Activated CD8-positive, alpha-beta memory T cell treated with anti-CD3 and anti-CD28 coated beads for 48 hours (primary cell): ENCODE data around the gene GJB6.

Experiments used
- DNase-seq, 3 experiments: peaks; one replicate each; pipeline ENCODE4 v3.0.0-alpha.2; 2020; ENCODE audit warnings: low read depth in 2 of 3, low spot score in 2 of 3

Gene GJB6

GRCh38 chr13:20188667-20189553 is 43.2 kb downstream of the GJB6 start:
- DNase-seq: no peak

DNA sequence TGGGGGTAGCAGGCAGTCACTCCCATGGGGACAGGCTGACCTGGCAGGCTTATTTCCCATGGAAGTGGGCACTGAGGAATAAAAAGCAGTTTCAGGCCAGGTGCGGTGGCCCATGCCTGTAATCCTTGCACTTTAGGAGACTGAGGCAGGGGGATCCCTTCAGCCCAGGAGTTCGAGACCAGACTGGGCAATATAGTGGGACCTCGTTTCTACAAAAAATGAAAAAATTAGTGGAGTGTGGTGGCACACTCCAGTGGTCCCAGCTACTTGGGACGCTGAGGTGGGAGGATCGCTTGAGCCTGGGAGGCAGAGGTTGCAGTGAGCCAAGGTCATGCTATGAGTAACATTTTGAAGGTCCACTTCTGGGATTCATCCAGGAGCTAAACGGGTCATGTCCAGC is 45.3 kb downstream of the GJB6 start:
- DNase-seq: no peak

DNA sequence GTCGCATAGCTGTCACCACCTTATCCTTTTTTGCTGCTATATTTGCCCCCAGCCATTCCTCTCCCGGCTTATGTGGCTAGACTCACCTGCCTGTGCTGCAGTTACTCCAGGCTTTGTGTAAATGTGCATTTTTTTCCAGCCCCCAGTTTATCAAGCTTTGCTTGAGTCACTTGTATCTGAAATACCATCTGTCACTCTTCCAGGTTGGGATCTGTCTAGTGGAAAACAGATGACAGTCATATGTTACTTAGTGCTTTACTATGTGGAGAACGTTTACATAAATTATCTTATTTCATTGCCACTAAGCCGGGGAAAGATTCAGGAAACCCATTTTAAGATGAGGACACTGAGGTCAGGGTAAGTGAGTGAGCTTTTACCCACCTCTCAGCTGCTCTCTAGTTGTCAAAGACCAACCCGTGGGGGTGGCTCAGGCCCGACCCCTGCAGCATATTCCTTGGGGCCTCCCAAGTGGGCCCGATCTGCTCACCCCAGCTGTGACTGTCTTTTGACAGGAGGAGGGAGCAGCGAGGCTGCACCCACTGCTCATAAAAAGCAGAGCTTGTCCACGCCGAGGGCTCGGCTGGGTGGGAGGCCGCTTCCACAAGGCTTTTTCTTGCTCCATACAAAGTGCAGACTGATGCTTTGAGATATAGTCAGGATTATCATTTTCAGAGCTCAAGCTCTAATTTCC is 46.6 kb downstream of the GJB6 start:
- DNase-seq: no peak

DNA sequence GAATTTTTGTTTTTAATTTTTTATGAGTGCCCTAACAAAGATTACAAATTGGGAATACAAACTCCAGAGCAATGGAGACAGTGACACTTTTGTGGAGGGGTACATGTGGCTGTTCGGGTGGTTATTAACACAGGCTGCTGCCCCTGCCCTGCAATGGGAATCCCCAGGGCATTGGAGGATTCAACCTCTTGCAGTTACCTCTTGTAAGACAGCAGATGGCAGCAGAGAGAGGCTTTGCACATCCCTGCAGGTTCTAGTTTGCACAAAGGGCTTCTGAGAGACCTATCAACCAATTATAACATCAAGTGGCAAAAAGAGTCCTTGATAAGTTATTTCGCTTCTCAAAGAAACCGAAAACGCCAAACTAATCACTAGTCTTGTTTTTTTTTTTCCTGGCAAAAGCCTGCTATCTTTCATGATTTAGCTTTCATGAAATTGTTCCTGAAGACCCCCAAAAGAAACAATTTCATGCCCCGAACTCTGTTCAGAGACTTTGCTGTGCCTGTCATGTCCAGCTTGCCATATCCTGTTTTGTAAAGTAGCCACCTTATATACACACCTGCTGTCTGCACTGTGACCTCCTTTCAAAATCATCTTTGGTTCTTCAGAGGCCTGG is 49.8 kb downstream of the GJB6 start:
- no peak for DNase-seq

DNA sequence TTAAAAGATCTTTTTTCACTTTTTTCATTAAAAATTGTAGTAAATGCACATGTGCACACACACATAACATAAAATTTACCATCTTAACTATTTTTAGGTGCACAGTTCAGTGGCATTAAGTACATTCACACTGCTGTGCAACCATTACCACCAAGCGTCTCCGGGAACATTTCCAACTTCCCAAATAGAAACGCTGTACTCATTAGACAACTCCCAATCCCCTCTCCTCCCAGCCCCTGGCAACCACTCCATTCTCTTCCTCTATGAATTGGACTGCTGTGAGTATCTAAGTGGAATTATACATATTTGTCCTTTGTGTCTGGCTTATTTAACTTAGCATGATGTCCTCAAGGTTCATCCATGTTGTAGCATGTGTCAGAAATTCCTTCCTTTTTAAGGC is 50.9 kb downstream of the GJB6 start:
- DNase-seq: no peak

GRCh38 chr13:20178156-20178555 is 54.0 kb downstream of the GJB6 start:
- DNase-seq: no peak

DNA sequence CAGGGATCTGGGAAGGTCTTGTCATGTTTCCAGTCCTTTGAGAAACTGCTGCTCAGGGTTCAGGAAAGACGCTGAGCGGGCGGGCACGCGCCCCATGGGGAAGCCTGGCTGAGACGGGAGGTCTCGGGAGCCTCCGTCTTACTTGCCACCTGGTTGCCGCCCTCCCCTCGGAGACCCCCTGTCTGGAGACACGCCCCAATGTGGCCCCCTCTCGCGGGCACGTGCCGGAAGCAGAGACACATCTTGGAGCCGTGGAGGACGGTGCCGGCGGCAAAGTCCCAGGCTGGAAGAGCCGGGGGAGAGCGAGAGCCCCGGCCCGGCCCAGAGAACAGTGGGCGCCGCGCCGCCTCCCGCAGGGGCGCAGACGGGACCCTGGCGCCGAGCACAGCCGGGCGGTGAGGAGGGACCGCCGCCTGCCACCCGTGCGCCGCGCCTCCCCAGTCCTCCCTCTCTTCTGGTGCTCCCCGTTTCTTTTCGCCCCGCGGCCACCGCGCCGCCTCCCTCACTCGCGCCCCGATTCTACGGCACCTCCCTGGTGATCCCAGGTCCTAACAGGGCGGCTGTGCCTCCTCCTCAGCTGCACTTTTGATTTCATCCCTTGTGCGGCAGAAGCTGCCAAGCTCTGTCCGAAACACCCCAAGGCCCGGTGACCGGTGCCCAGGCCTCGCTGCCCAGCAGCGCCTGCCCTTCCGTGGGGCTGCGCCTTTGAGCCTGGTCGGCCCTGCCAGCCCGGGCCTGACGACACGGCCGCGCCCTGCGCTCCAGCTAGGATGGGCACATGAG is 54.9 kb downstream of the GJB6 start:
- DNase-seq: no peak

GRCh38 chr13:20175907-20176652 is 56.0 kb downstream of the GJB6 start:
- no peak for DNase-seq

- DNase-seq: no peak
Measured at GRCh38 chr13:20175406-20175794, 56.7 kb downstream of the GJB6 start.

GRCh38 chr13:20174656-20175405 is 57.3 kb downstream of the GJB6 start:
- peak in 1 of 3 experiments; percentile 56 for DNase-seq

GRCh38 chr13:20173116-20173746 is 58.9 kb downstream of the GJB6 start:
- no peak for DNase-seq
